Measurements from ENCODE around the gene UGP2. TPM values are rescaled to one million over a fixed set of nuclear protein-coding genes. Genes with fewer than 3 reads are reported as not detected.

The UGP2 gene
- total RNA-seq, 4 donors from 2014 or later, result 163 to 247 (median 198) TPM

DNA sequence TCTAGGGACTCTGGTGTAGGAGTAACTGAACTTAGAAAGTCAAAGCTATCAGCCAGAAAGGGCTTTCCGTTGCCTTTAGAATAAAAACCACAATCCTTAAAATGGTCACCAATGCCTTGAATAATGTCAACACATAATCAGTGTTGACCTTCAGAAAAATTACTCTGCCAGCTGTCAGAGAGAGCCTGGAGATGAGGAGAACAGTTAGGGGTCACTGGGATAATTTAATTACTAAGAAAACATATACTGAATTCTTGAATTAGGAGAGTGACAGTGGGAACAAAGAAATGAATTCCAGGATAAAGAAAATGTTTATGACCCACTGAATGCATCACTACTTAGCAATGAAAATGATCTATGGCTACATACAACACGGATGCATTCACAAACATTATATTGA, 23.4 kb upstream of the UGP2 start:
- H3K9me3 ChIP-seq, result no peaks in the 10 kb centered on the region
- no peak overlapping the region for H3K4me3 ChIP-seq
- H3K27ac ChIP-seq (replicated peaks in 1 of 4), result no peak overlapping the region
- no peak for DNase-seq (ENCODE audit: extremely low spot score)
- no peaks in the 10 kb centered on the region for H3K27me3 ChIP-seq
- TF ChIP-seq POLR2AphosphoS5 (IDR thresholded peaks at IDR 0.05), result no peak
- TF ChIP-seq, protein P1, sequence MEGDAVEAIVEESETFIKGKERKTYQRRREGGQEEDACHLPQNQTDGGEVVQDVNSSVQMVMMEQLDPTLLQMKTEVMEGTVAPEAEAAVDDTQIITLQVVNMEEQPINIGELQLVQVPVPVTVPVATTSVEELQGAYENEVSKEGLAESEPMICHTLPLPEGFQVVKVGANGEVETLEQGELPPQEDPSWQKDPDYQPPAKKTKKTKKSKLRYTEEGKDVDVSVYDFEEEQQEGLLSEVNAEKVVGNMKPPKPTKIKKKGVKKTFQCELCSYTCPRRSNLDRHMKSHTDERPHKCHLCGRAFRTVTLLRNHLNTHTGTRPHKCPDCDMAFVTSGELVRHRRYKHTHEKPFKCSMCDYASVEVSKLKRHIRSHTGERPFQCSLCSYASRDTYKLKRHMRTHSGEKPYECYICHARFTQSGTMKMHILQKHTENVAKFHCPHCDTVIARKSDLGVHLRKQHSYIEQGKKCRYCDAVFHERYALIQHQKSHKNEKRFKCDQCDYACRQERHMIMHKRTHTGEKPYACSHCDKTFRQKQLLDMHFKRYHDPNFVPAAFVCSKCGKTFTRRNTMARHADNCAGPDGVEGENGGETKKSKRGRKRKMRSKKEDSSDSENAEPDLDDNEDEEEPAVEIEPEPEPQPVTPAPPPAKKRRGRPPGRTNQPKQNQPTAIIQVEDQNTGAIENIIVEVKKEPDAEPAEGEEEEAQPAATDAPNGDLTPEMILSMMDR (IDR thresholded peaks at IDR 0.05), result no peak
- TF ChIP-seq POLR2A (IDR thresholded peaks at IDR 0.05; ENCODE audit: low read depth), result no peak
- no peak for TF ChIP-seq EP300 (IDR thresholded peaks at IDR 0.05)
- H3K4me1 ChIP-seq, result peaks cover 0 to 10% (median 4%) of the 10 kb centered on the region in 4 donors
- intact Hi-C loops (cut with DNase I), result no loop called here
- no peaks in the 10 kb centered on the region for H3K36me3 ChIP-seq
- 91% methylated on average over 2 of the region's 2 CpGs for WGBS

DNA sequence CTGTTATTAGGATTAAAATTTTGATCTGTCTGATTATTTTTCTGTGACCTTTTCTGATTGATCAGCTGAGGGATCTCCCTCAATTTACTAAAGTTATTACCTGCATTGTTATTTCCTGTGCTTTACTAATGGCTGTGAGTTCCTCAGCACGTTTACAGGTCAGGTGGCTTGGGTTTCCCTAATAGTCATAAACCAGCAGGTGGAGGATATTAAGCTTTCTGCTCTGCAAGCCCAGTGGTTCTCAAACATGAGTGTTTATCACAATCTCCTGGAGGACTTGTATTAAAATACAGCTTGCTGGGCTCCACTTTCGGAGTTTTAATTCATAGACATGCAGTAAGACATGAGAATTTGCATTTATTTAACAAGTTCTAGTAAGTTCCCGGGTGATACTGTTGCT, 22.4 kb upstream of the UGP2 start:
- Histone ChIP-seq H3K9me3 (no peaks in the 10 kb centered on the region), H3K4me1 (peaks cover 0 to 10% (median 4%) of the 10 kb centered on the region in 4 donors), H3K36me3 (no peaks in the 10 kb centered on the region), H3K27ac (replicated peaks in 1 of 4) (peak overlapping the region; percentile 10 to 68 (median 34)), H3K27me3 (no peaks in the 10 kb centered on the region), H3K4me3 (no peak overlapping the region)
- TF ChIP-seq EP300 (IDR thresholded peaks at IDR 0.05) (no peak), POLR2A (IDR thresholded peaks at IDR 0.05; ENCODE audit: low read depth) (no peak), POLR2AphosphoS5 (IDR thresholded peaks at IDR 0.05) (no peak)
- TF ChIP-seq, protein P1 (IDR thresholded peaks at IDR 0.05), result no peak
- intact Hi-C loops (cut with DNase I), result no loop called here
- WGBS, result 76% methylated on average over 3 of the region's 3 CpGs
- no peak for DNase-seq (ENCODE audit: extremely low spot score)

DNA sequence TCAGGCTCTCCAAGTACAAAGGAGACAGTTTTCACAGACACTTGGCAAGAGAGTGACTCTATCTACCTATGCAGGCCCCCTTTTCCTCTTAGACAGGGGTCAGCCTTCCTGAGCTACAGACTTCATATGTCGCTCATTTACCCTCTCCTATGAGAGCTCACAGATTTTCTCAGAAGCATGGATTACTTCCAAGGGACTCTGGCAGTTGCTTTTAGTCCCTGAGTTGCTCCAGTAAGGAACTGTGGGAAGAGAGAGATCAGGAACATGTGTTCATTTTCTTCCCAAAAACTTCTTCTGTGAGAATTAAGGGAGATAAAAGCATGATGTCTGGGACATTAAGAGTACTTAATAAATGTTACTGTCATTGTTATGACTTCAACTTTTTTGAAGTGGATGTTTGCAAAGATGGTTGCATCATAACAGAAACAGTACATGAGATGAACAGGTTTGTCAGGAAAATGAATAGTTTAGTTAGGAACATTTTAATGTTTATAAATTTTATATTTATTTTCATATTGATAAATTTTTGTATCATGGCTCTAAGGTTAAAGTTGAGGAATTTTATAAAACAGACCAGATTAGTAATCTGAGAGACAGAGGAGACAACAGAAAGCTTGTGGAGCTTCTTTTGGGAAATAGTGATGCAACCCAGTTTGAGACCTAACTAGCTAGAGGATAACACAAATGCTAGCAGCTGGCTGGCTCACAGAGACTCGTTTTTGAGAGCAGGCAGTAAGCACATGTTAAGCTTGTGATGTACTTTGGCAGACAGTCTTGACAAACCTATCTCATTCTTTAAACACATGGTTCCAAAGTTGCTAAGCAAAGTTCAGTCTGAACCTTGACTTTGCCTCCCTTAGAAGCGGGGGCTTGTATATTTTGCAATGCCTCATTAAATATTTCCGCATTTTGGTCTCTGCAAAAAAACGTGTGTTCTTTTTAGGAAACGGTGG, 21.7 kb upstream of the UGP2 start:
- DNase-seq (ENCODE audit: extremely low spot score), result no peak
- Histone ChIP-seq H3K4me1 (peaks cover 0 to 10% (median 4%) of the 10 kb centered on the region in 4 donors), H3K27me3 (no peaks in the 10 kb centered on the region), H3K36me3 (no peaks in the 10 kb centered on the region), H3K27ac (replicated peaks in 1 of 4) (peak overlapping the region; percentile 10 to 68 (median 34)), H3K4me3 (no peak overlapping the region), H3K9me3 (no peaks in the 10 kb centered on the region)
- intact Hi-C loops (cut with DNase I), result no loop called here
- 52% methylated on average over 6 of the region's 6 CpGs for WGBS
- TF ChIP-seq EP300 (IDR thresholded peaks at IDR 0.05) (no peak), POLR2AphosphoS5 (IDR thresholded peaks at IDR 0.05) (peak in 1 of 2 donors; percentile 36), POLR2A (IDR thresholded peaks at IDR 0.05; ENCODE audit: low read depth) (no peak)
- TF ChIP-seq, protein P1 (IDR thresholded peaks at IDR 0.05), result no peak

DNA sequence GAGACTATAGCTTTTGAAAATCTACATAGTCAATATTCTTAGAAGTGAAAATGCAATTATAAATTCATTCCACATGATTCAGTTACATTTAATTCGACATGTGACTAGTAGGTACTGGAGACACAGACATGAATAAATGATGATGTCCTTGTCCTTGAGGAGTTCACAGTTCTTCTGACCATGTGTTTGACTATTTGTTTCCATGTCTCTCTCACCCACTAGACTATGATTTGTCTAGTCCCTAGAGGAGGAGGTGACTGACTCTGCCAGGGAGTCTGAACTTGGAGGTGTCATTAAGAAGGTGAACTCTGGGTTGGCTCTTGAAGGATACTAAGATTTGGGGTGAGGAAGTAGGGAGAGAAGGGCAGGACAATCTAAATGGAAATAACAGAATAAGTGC, 20.7 kb upstream of the UGP2 start:
- H3K27ac ChIP-seq (replicated peaks in 1 of 4), result no peak overlapping the region
- intact Hi-C loops (cut with DNase I), result no loop called here
- WGBS, result 91% methylated on average over 1 of the region's 1 CpG

More for the DNA sequence above, 20.7 kb upstream of the UGP2 start:
- no peak for DNase-seq (ENCODE audit: extremely low spot score)
- H3K4me3 ChIP-seq, result no peak overlapping the region
- peaks cover 0 to 10% (median 4%) of the 10 kb centered on the region in 4 donors for H3K4me1 ChIP-seq
- no peaks in the 10 kb centered on the region for H3K27me3 ChIP-seq
- TF ChIP-seq POLR2AphosphoS5 (IDR thresholded peaks at IDR 0.05) (no peak), POLR2A (IDR thresholded peaks at IDR 0.05; ENCODE audit: low read depth) (no peak), EP300 (IDR thresholded peaks at IDR 0.05) (no peak)
- TF ChIP-seq, protein P1 (IDR thresholded peaks at IDR 0.05), result no peak
- no peaks in the 10 kb centered on the region for H3K9me3 ChIP-seq
- H3K36me3 ChIP-seq, result no peaks in the 10 kb centered on the region
